B cell (primary cell): ENCODE data around the gene RSPRY1. TPM values are rescaled to one million over a fixed set of nuclear protein-coding genes. Genes with fewer than 3 reads are reported as not detected.

ENCODE experiments used
- ATAC-seq: fragments of 200-7000 bp; cut with Tn5 transposase; one replicate; pipeline ENCODE4 v1.10.0; 2021; ENCODE audit warnings: low read depth, mild to moderate bottlenecking, moderate number of reproducible peaks, moderate library complexity
- CTCF ChIA-PET: fragments of 350-600 bp; sonication (Branson Sonifier 250); formaldehyde crosslinking; loops from one replicate; lab custom pipeline; 2021; ENCODE audit warnings: antibody characterized with exemption, inconsistent platforms; lab: Charles Lee
- POLR2A ChIA-PET: fragments of 350-600 bp; sonication (Branson Sonifier 250); formaldehyde crosslinking; loops from one replicate; lab custom pipeline; 2021; ENCODE audit warnings: antibody characterized with exemption; lab: Charles Lee
- DNase-seq: peaks from one replicate; pipeline ENCODE4 v3.0.0; 2013
- H2AFZ ChIP-seq: 2 replicates; pipeline ENCODE4 v1.6.1; 2012; ENCODE audit warnings: mild to moderate bottlenecking, low read depth, low read length; ENCODE audit not compliant: insufficient read depth, poor library complexity, severe bottlenecking
- H3K27ac ChIP-seq, 2 donors: 1 replicate in 1 of 2; 2 replicates in 1 of 2; pipeline ENCODE4 v1.5.1; 2012 to 2013; ENCODE audit warnings: low read length in 2 of 2, mild to moderate bottlenecking in 2 of 2, moderate library complexity in 1 of 2
- H3K27me3 ChIP-seq, 4 experiments: fragments of 200-600 bp in 1 of 4; sonication (generic) in 1 of 4; replicated peaks in 1 of 4; 1 replicate in 2 of 4; 2 replicates in 2 of 4; pipeline versions ENCODE4 v1.6.1 to v1.7.0; 2013 to 2016; ENCODE audit warnings: low read length in 3 of 4, mild to moderate bottlenecking in 2 of 4, mixed read lengths in 1 of 4, moderate library complexity in 1 of 4; ENCODE audit not compliant: insufficient read depth in 4 of 4, control insufficient read depth in 3 of 4; ENCODE audit errors: control extremely low read depth in 1 of 4
- H3K36me3 ChIP-seq, 2 experiments: replicated peaks in 1 of 2; 1 replicate in 1 of 2; 2 replicates in 1 of 2; pipeline versions ENCODE4 v1.6.1 to v1.7.1; 2013; ENCODE audit warnings: low read length in 1 of 2; ENCODE audit not compliant: insufficient read depth in 2 of 2, control insufficient read depth in 1 of 2; ENCODE audit errors: control extremely low read depth in 1 of 2, extremely low read depth in 1 of 2
- H3K4me1 ChIP-seq, 2 donors: fragments of 200-600 bp in 1 of 2; sonication (generic) in 1 of 2; 1 replicate in 1 of 2; 2 replicates in 1 of 2; pipeline versions ENCODE4 v1.5.1 to v1.6.1; 2013 to 2017; ENCODE audit warnings: low read length in 2 of 2; ENCODE audit not compliant: control insufficient read depth in 2 of 2, insufficient read depth in 2 of 2
- H3K4me2 ChIP-seq: replicated peaks from 2 replicates; pipeline ENCODE3; 2012; ENCODE audit warnings: mild to moderate bottlenecking, low read depth, low read length; ENCODE audit not compliant: poor library complexity, severe bottlenecking
- H3K4me3 ChIP-seq, 5 experiments: fragments of 200-600 bp in 1 of 5; sonication (generic) in 1 of 5; 1 replicate in 3 of 5; 2 replicates in 2 of 5; pipeline versions ENCODE4 v1.5.1 to v1.7.0; 2011 to 2016; ENCODE audit warnings: low read length in 4 of 5, mild to moderate bottlenecking in 4 of 5, low read depth in 2 of 5, control low read depth in 1 of 5, moderate library complexity in 1 of 5; ENCODE audit not compliant: insufficient read depth in 1 of 5; ENCODE audit errors: control extremely low read depth in 1 of 5, extremely low read depth in 1 of 5
- H3K79me2 ChIP-seq: fragments of 200-600 bp; sonication (generic); one replicate; pipeline ENCODE4 v1.6.0; 2016; ENCODE audit warnings: low read length; ENCODE audit not compliant: control insufficient read depth, insufficient read depth
- H3K9ac ChIP-seq: fragments of 200-600 bp; sonication (generic); 2 replicates; pipeline ENCODE4 v1.6.1; 2017; ENCODE audit warnings: mild to moderate bottlenecking, low read length, moderate library complexity
- H3K9me3 ChIP-seq, 3 donors: one replicate each; pipeline versions ENCODE4 v1.6.1 to v1.7.1; 2013; ENCODE audit warnings: low read length in 2 of 3; ENCODE audit not compliant: control insufficient read depth in 2 of 3, insufficient read depth in 1 of 3; ENCODE audit errors: control extremely low read depth in 1 of 3
- H4K20me1 ChIP-seq: 2 replicates; pipeline ENCODE4 v1.6.0; 2012; ENCODE audit warnings: mild to moderate bottlenecking, low read length; ENCODE audit not compliant: insufficient read depth, control insufficient read depth, poor library complexity, severe bottlenecking
- H3K27ac Mint-ChIP-seq: one replicate; pipeline ENCODE4 v1.8.0; 2021; ENCODE audit warnings: mixed read lengths
- H3K27me3 Mint-ChIP-seq: one replicate; pipeline ENCODE4 v1.8.0; 2021; ENCODE audit warnings: mixed read lengths
- H3K4me1 Mint-ChIP-seq: one replicate; pipeline ENCODE4 v1.8.0; 2021; ENCODE audit warnings: mixed read lengths
- H3K4me3 Mint-ChIP-seq: one replicate; pipeline ENCODE4 v1.8.0; 2021; ENCODE audit warnings: mixed read lengths
- H3K9me3 Mint-ChIP-seq: one replicate; pipeline ENCODE4 v1.8.0; 2022; ENCODE audit warnings: mixed read lengths; ENCODE audit not compliant: insufficient read depth
- CTCF ChIP-seq: fragments of 200-600 bp; IDR thresholded peaks from one replicate; pipeline ENCODE4 v1.8.0; 2022; ENCODE audit warnings: antibody characterized with exemption, mild to moderate bottlenecking
- EZH2 ChIP-seq: IDR thresholded peaks from 2 replicates; pipeline ENCODE4 v1.6.1; 2012; ENCODE audit warnings: borderline replicate concordance, low read depth, mild to moderate bottlenecking, moderate library complexity, low read length; ENCODE audit not compliant: insufficient read depth, poor library complexity, severe bottlenecking
- WGBS: methylation state at CpG from one replicate; pipeline ENCODE4 v1.1.5; 2013; ENCODE audit warnings: missing lambda C conversion rate; ENCODE audit not compliant: insufficient coverage; 5-methylcytosine and 5-hydroxymethylcytosine counted together
- intact Hi-C: fragments of 100-400 bp; cut with micrococcal nuclease; formaldehyde crosslinking; loops from one replicate; pipeline ENCODE4 v1.10.0; 2022
- polyA plus RNA-seq: library from polyadenylated mRNA; depleted of rRNA; stranded (reverse); fragments of >200 nt; gene quantifications from 2 replicates; pipeline ENCODE4 v1.2.3, GENCODE V29; 2012
- total RNA-seq, 2 donors: library from RNA; stranded (reverse); fragments of 120-200 nt in 1 of 2; gene quantifications; 1 replicate in 1 of 2; 2 replicates in 1 of 2; pipeline versions ENCODE4 v1.2.3 to v1.2.4, GENCODE V29; 2013 to 2022

The RSPRY1 gene
- total and polyA plus RNA-seq, 2 donors (not counting 1 experiment from before 2014, with no cell fraction given): 9.6 to 38.4 TPM

- H3K9ac ChIP-seq: no peak overlapping the region
- no peak overlapping the region for H3K4me2 ChIP-seq
- H4K20me1 ChIP-seq: peaks cover 4% of the 10 kb centered on the region
- H3K36me3 ChIP-seq: peaks cover 1 to 73% of the 10 kb centered on the region in 2 experiments
- intact Hi-C loops: loop anchor here (5.0 to 10.0 kb wide), 2 partner anchors 231 to 299 kb away; partner anchors contain the start of genes HERPUD1 and SLC12A3
- no peak overlapping the region for H3K4me3 Mint-ChIP-seq
- DNase-seq (no peak), ATAC-seq (no peak)
- no peaks in the 10 kb centered on the region for H3K4me1 ChIP-seq
- no peak overlapping the region for H3K27ac ChIP-seq
- peaks cover 8% of the 10 kb centered on the region for H3K4me1 Mint-ChIP-seq
- no peaks in the 10 kb centered on the region for H3K9me3 ChIP-seq
- no peak overlapping the region for H3K4me3 ChIP-seq
- no peak for TF ChIP-seq CTCF
- TF ChIP-seq EZH2: no peak
- H3K79me2 ChIP-seq: peaks cover 21% of the 10 kb centered on the region
- no peaks in the 10 kb centered on the region for H3K9me3 Mint-ChIP-seq
- ChIA-PET POLR2A (no interaction called here), CTCF (interaction anchor here (0.7 to 1.8 kb wide), 4 partner anchors 14 to 388 kb away, joined by 3 to 4 read pairs (median 3); no protein-coding TSS in a partner anchor)
- H3K27me3 ChIP-seq: no peaks in the 10 kb centered on the region
- H3K27me3 Mint-ChIP-seq: no peaks in the 10 kb centered on the region
- no peak overlapping the region for H3K27ac Mint-ChIP-seq
- no CpG with 5 or more reads among the region's 3 CpGs for WGBS
- H2AFZ ChIP-seq: no peak overlapping the region
These were observed 20.2 kb upstream of the RSPRY1 start for GRCh38 chr16:57165938-57166337.

GRCh38 chr16:57166451-57166850, 19.7 kb upstream of the RSPRY1 start:
- Histone ChIP-seq H2AFZ (no peak overlapping the region), H4K20me1 (peaks cover 4% of the 10 kb centered on the region), H3K36me3 (peaks cover 1 to 75% of the 10 kb centered on the region in 2 experiments), H3K79me2 (peaks cover 21% of the 10 kb centered on the region), H3K9ac (no peak overlapping the region), H3K4me3 (no peak overlapping the region), H3K27ac (no peak overlapping the region), H3K27me3 (no peaks in the 10 kb centered on the region), H3K9me3 (no peaks in the 10 kb centered on the region), H3K4me2 (no peak overlapping the region), H3K4me1 (no peaks in the 10 kb centered on the region)
- POLR2A ChIA-PET: no interaction called here
- no peaks in the 10 kb centered on the region for H3K27me3 Mint-ChIP-seq
- DNase-seq (no peak), ATAC-seq (no peak)
- peak overlapping the region; percentile 17 for H3K27ac Mint-ChIP-seq
- CTCF ChIA-PET: interaction anchor here (0.7 to 1.8 kb wide), 4 partner anchors 15 to 388 kb away, joined by 3 to 4 read pairs (median 3); no protein-coding TSS in a partner anchor
- peaks cover 8% of the 10 kb centered on the region for H3K4me1 Mint-ChIP-seq
- H3K9me3 Mint-ChIP-seq: no peaks in the 10 kb centered on the region
- TF ChIP-seq CTCF: no peak
- no peak for TF ChIP-seq EZH2
- H3K4me3 Mint-ChIP-seq: no peak overlapping the region
- intact Hi-C loops: loop anchor here (5.0 to 10.0 kb wide), 2 partner anchors 232 to 299 kb away; partner anchors contain the start of genes HERPUD1 and SLC12A3
